ENCODE data around the gene MT1G. TPM values are rescaled to one million over a fixed set of nuclear protein-coding genes. Genes with fewer than 3 reads are reported as not detected.

The MT1G gene
- total and polyA plus RNA-seq, 4 donors = 152 to 9,444 (median 3,398) TPM

DNA sequence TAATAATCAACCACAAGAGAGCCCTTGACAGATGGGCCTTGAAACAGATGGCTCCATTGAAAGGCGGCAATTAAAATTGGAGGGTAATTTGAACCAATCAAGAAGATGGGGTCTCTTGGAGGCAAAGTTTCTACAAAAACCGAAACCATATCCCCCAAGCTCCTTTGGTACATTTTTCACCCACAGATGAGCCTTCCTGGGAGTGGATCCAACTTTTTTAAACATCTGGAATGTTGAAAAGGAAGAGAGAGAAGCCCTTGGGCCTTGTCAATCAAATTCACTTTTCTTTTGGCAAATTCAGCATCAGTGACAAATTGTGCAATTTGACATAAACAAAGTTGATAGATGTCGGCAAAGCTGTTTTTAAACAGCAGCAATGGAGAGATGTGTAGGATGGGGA is 48.9 kb upstream of the MT1G start:
- H3K9ac ChIP-seq (ENCODE audit: low read depth in 1 of 2, low read length in 2 of 2) = no peak overlapping the region
- WGBS = 87% methylated on average over 3 of the region's 3 CpGs
- H3K4me3 ChIP-seq (ENCODE audit: low read depth in 1 of 3, low read length in 3 of 3) = no peak overlapping the region
- no peak overlapping the region for H3K27ac ChIP-seq (ENCODE audit: low read depth in 1 of 2, low read length in 2 of 2)
- no peaks in the 10 kb centered on the region for H3K36me3 ChIP-seq (ENCODE audit: control insufficient read depth in 4 of 4, insufficient read depth in 3 of 4, low read depth in 1 of 4, low read length in 3 of 4)
- no peak for DNase-seq (ENCODE audit: low spot score)
- H3K4me1 ChIP-seq (ENCODE audit: control insufficient read depth in 4 of 4, insufficient read depth in 4 of 4, low read length in 3 of 4) = no peaks in the 10 kb centered on the region
- H3K27me3 ChIP-seq (ENCODE audit: control insufficient read depth in 4 of 4, insufficient read depth in 4 of 4, low read length in 3 of 4) = no peaks in the 10 kb centered on the region
- TF ChIP-seq, protein P1, sequence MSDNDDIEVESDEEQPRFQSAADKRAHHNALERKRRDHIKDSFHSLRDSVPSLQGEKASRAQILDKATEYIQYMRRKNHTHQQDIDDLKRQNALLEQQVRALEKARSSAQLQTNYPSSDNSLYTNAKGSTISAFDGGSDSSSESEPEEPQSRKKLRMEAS (IDR thresholded peaks at IDR 0.05) = no peak
- TF ChIP-seq, protein P2, sequence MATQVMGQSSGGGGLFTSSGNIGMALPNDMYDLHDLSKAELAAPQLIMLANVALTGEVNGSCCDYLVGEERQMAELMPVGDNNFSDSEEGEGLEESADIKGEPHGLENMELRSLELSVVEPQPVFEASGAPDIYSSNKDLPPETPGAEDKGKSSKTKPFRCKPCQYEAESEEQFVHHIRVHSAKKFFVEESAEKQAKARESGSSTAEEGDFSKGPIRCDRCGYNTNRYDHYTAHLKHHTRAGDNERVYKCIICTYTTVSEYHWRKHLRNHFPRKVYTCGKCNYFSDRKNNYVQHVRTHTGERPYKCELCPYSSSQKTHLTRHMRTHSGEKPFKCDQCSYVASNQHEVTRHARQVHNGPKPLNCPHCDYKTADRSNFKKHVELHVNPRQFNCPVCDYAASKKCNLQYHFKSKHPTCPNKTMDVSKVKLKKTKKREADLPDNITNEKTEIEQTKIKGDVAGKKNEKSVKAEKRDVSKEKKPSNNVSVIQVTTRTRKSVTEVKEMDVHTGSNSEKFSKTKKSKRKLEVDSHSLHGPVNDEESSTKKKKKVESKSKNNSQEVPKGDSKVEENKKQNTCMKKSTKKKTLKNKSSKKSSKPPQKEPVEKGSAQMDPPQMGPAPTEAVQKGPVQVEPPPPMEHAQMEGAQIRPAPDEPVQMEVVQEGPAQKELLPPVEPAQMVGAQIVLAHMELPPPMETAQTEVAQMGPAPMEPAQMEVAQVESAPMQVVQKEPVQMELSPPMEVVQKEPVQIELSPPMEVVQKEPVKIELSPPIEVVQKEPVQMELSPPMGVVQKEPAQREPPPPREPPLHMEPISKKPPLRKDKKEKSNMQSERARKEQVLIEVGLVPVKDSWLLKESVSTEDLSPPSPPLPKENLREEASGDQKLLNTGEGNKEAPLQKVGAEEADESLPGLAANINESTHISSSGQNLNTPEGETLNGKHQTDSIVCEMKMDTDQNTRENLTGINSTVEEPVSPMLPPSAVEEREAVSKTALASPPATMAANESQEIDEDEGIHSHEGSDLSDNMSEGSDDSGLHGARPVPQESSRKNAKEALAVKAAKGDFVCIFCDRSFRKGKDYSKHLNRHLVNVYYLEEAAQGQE (IDR thresholded peaks at IDR 0.05) = no peak
- TF ChIP-seq, protein P3, sequence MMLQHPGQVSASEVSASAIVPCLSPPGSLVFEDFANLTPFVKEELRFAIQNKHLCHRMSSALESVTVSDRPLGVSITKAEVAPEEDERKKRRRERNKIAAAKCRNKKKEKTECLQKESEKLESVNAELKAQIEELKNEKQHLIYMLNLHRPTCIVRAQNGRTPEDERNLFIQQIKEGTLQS (IDR thresholded peaks at IDR 0.05) = no peak
- TF ChIP-seq YY1 (IDR thresholded peaks at IDR 0.05) (no peak), RAD21 (IDR thresholded peaks at IDR 0.05) (no peak), GABPA (IDR thresholded peaks at IDR 0.05 in 1 of 2, conservative IDR thresholded peaks at IDR 0.05 in 1 of 2) (no peak), FOXA2 (IDR thresholded peaks at IDR 0.05) (no peak), RXRA (IDR thresholded peaks at IDR 0.05) (no peak), FOXA1 (IDR thresholded peaks at IDR 0.05) (no peak)
- TF ChIP-seq, protein P4, sequence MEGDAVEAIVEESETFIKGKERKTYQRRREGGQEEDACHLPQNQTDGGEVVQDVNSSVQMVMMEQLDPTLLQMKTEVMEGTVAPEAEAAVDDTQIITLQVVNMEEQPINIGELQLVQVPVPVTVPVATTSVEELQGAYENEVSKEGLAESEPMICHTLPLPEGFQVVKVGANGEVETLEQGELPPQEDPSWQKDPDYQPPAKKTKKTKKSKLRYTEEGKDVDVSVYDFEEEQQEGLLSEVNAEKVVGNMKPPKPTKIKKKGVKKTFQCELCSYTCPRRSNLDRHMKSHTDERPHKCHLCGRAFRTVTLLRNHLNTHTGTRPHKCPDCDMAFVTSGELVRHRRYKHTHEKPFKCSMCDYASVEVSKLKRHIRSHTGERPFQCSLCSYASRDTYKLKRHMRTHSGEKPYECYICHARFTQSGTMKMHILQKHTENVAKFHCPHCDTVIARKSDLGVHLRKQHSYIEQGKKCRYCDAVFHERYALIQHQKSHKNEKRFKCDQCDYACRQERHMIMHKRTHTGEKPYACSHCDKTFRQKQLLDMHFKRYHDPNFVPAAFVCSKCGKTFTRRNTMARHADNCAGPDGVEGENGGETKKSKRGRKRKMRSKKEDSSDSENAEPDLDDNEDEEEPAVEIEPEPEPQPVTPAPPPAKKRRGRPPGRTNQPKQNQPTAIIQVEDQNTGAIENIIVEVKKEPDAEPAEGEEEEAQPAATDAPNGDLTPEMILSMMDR (IDR thresholded peaks at IDR 0.05; ENCODE audit: low read depth, low read length, missing input control) = no peak
- no peaks in the 10 kb centered on the region for H3K9me3 ChIP-seq (ENCODE audit: control insufficient read depth in 4 of 4, low read length in 3 of 4)

DNA sequence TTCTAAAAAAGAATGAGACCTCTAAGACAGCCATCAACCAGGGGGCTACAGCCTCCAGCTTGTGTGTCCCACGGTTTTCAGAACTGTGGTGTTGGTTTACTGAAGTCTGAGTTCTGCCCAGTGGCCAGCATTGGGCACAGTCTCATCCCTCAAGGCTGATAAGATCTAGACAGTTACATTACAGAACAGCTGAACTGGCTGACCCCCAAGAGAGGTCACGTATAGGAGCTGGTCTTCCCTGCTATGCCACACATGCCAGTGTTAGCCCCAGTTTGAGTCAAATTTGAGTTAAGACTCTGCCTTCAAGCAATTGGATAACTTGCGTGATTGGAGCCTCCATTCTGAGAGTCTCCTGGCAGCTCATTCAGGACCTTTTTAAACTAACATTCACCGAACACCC is 47.3 kb upstream of the MT1G start:
- H3K27ac ChIP-seq (ENCODE audit: low read depth in 1 of 2, low read length in 2 of 2) = no peak overlapping the region
- no peaks in the 10 kb centered on the region for H3K27me3 ChIP-seq (ENCODE audit: control insufficient read depth in 4 of 4, insufficient read depth in 4 of 4, low read length in 3 of 4)
- H3K9ac ChIP-seq (ENCODE audit: low read depth in 1 of 2, low read length in 2 of 2) = no peak overlapping the region
- no peak for TF ChIP-seq EGR1 (IDR thresholded peaks at IDR 0.05; ENCODE audit: low read depth in 2 of 2)
- TF ChIP-seq, protein P4 (IDR thresholded peaks at IDR 0.05; ENCODE audit: low read depth, low read length, missing input control) = no peak
- TF ChIP-seq, protein P3 (IDR thresholded peaks at IDR 0.05) = no peak
- TF ChIP-seq, protein P1 (IDR thresholded peaks at IDR 0.05) = no peak
- TF ChIP-seq HNF4A (conservative IDR thresholded peaks at IDR 0.05) = no peak
- no peak for TF ChIP-seq YY1 (IDR thresholded peaks at IDR 0.05)
- no peak for TF ChIP-seq FOXA1 (IDR thresholded peaks at IDR 0.05)
- TF ChIP-seq, protein P5, sequence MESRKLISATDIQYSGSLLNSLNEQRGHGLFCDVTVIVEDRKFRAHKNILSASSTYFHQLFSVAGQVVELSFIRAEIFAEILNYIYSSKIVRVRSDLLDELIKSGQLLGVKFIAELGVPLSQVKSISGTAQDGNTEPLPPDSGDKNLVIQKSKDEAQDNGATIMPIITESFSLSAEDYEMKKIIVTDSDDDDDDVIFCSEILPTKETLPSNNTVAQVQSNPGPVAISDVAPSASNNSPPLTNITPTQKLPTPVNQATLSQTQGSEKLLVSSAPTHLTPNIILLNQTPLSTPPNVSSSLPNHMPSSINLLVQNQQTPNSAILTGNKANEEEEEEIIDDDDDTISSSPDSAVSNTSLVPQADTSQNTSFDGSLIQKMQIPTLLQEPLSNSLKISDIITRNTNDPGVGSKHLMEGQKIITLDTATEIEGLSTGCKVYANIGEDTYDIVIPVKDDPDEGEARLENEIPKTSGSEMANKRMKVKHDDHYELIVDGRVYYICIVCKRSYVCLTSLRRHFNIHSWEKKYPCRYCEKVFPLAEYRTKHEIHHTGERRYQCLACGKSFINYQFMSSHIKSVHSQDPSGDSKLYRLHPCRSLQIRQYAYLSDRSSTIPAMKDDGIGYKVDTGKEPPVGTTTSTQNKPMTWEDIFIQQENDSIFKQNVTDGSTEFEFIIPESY (IDR thresholded peaks at IDR 0.05) = no peak
- no peak for TF ChIP-seq JUND (IDR thresholded peaks at IDR 0.05)
- TF ChIP-seq TAF1 (conservative IDR thresholded peaks at IDR 0.05) = no peak
- TF ChIP-seq SP1 (IDR thresholded peaks at IDR 0.05) = no peak
- no peak for TF ChIP-seq HNF4G (IDR thresholded peaks at IDR 0.05)
- no peak for TF ChIP-seq GABPA (IDR thresholded peaks at IDR 0.05 in 1 of 2, conservative IDR thresholded peaks at IDR 0.05 in 1 of 2)
- TF ChIP-seq RAD21 (IDR thresholded peaks at IDR 0.05) = no peak
- TF ChIP-seq NR2F2 (IDR thresholded peaks at IDR 0.05) = no peak
- no peak for TF ChIP-seq FOXA2 (IDR thresholded peaks at IDR 0.05)
- no peak for TF ChIP-seq RXRA (IDR thresholded peaks at IDR 0.05)
- no peak overlapping the region for H3K4me3 ChIP-seq (ENCODE audit: low read depth in 1 of 3, low read length in 3 of 3)
- no peaks in the 10 kb centered on the region for H3K4me1 ChIP-seq (ENCODE audit: control insufficient read depth in 4 of 4, insufficient read depth in 4 of 4, low read length in 3 of 4)
- H3K36me3 ChIP-seq (ENCODE audit: control insufficient read depth in 4 of 4, insufficient read depth in 3 of 4, low read depth in 1 of 4, low read length in 3 of 4) = no peaks in the 10 kb centered on the region
- 85% methylated on average over 4 of the region's 4 CpGs for WGBS
- no peak for DNase-seq (ENCODE audit: low spot score)
- H3K9me3 ChIP-seq (ENCODE audit: control insufficient read depth in 4 of 4, low read length in 3 of 4) = no peaks in the 10 kb centered on the region

Data from liver (tissue), 9 donors.